Caco-2 (cell line): ENCODE results near the gene CISH. TPM values are rescaled to one million over a fixed set of nuclear protein-coding genes. Genes with fewer than 3 reads are reported as not detected.

ENCODE experiments used
- Bru-seq: library from RNA; stranded (reverse); fragments of 400-500 nt; gene quantifications from one replicate; lab custom pipeline; 2021; lab: Mats Ljungman, UMichigan
- BruChase-seq, 2 experiments: library from RNA; stranded (reverse); fragments of 400-500 nt; gene quantifications; one replicate each; lab custom pipeline; 2021; lab: Mats Ljungman, UMichigan
- BruUV-seq: library from RNA; stranded (reverse); fragments of 400-500 nt; replicated peaks from 2 replicates; lab custom pipeline; 2021; lab: Mats Ljungman, UMichigan
- CTCF ChIA-PET: fragments of 300-600 bp; sonication (Branson Sonifier 250); formaldehyde crosslinking; loops from one replicate; lab custom pipeline; 2022; ENCODE audit warnings: antibody characterized with exemption; lab: Charles Lee
- POLR2A ChIA-PET: fragments of 300-600 bp; sonication (Branson Sonifier 250); formaldehyde crosslinking; loops from one replicate; lab custom pipeline; 2022; ENCODE audit warnings: antibody characterized with exemption; lab: Charles Lee
- DNase-seq, 2 experiments: peaks; one replicate each; pipeline versions ENCODE4 v3.0.0 to v3.0.0-alpha.2; 2020 to 2022
- H3K27me3 ChIP-seq: replicated peaks from 2 replicates; pipeline ENCODE4 v1.6.0; 2011; ENCODE audit warnings: low read length; ENCODE audit not compliant: control insufficient read depth, insufficient read depth
- H3K36me3 ChIP-seq: 2 replicates; pipeline ENCODE4 v1.5.1; 2011; ENCODE audit warnings: low read length; ENCODE audit not compliant: control insufficient read depth, insufficient read depth
- H3K4me1 ChIP-seq: fragments of 250-450 bp; sonication (Bioruptor Pico); 2 replicates; pipeline ENCODE4 v1.5.1; 2020; ENCODE audit warnings: mild to moderate bottlenecking
- H3K4me3 ChIP-seq: 2 replicates; pipeline ENCODE4 v1.5.1; 2011; ENCODE audit warnings: low read depth, mild to moderate bottlenecking, control low read depth, low read length
- H3K9me3 ChIP-seq: fragments of 250-450 bp; sonication (Bioruptor Pico); 2 replicates; pipeline ENCODE4 v1.5.1; 2020; ENCODE audit warnings: mild to moderate bottlenecking, moderate library complexity
- H3K27ac Mint-ChIP-seq: one replicate; pipeline ENCODE4 v1.8.0; 2022; ENCODE audit warnings: mixed read lengths; ENCODE audit not compliant: unreplicated experiment
- H3K27me3 Mint-ChIP-seq: one replicate; pipeline ENCODE4 v1.8.0; 2022; ENCODE audit warnings: mixed read lengths; ENCODE audit not compliant: insufficient read depth, unreplicated experiment
- H3K36me3 Mint-ChIP-seq: one replicate; pipeline ENCODE4 v1.8.0; 2022; ENCODE audit warnings: mild to moderate bottlenecking, mixed read lengths; ENCODE audit not compliant: insufficient read depth, unreplicated experiment
- H3K4me1 Mint-ChIP-seq: one replicate; pipeline ENCODE4 v1.8.0; 2022; ENCODE audit warnings: low read depth, mixed read lengths; ENCODE audit not compliant: unreplicated experiment
- H3K4me3 Mint-ChIP-seq: one replicate; pipeline ENCODE4 v1.8.0; 2022; ENCODE audit warnings: mild to moderate bottlenecking, moderate library complexity, mixed read lengths; ENCODE audit not compliant: unreplicated experiment
- H3K9me3 Mint-ChIP-seq: one replicate; pipeline ENCODE4 v1.8.0; 2022; ENCODE audit warnings: mixed read lengths; ENCODE audit not compliant: unreplicated experiment
- intact Hi-C: fragments of 100-400 bp; cut with micrococcal nuclease; formaldehyde crosslinking; loops from one replicate; pipeline ENCODE4 v1.10.0; 2022; ENCODE audit not compliant: unreplicated experiment
- long read RNA-seq: library from polyadenylated mRNA; stranded (forward); transcript quantifications from one replicate; pipeline ENCODE4 v2.0.0, GENCODE V29; 2022
- total RNA-seq: library from RNA; stranded (reverse); gene quantifications from 2 replicates; pipeline ENCODE4 v1.2.3, GENCODE V29; 2022
- TF ChIP-seq, protein P1 (sequence below), 2 experiments: fragments of 200-600 bp in 1 of 2; IDR thresholded peaks; 1 replicate in 1 of 2; 2 replicates in 1 of 2; pipeline versions ENCODE4 v1.5.1 to v1.8.0; 2011 to 2022; ENCODE audit warnings: antibody characterized with exemption in 1 of 2, control low read depth in 1 of 2, inconsistent platforms in 1 of 2, low read depth in 1 of 2, low read length in 1 of 2, mild to moderate bottlenecking in 1 of 2, moderate library complexity in 1 of 2; ENCODE audit not compliant: insufficient read depth in 1 of 2, severe bottlenecking in 1 of 2, unreplicated experiment in 1 of 2

CISH gene, protein sequence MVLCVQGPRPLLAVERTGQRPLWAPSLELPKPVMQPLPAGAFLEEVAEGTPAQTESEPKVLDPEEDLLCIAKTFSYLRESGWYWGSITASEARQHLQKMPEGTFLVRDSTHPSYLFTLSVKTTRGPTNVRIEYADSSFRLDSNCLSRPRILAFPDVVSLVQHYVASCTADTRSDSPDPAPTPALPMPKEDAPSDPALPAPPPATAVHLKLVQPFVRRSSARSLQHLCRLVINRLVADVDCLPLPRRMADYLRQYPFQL
- 2.9 and 3.4 TPM in 2 replicates for total RNA-seq
- percentile 47 among the genes with signal in this experiment for Bru-seq, nascent RNA
- BruChase-seq, experiment 1, labeled RNA remaining after a 2-hour chase = percentile 45 among the genes with signal in this experiment
- percentile 35 among the genes with signal in this experiment for BruChase-seq, experiment 2, labeled RNA remaining after a 6-hour chase
- long read RNA-seq, partial matches to known transcripts = 1 of 5 reads
- long read RNA-seq, other reads (novel, unspliced or antisense) = 0 of 5 reads

DNA sequence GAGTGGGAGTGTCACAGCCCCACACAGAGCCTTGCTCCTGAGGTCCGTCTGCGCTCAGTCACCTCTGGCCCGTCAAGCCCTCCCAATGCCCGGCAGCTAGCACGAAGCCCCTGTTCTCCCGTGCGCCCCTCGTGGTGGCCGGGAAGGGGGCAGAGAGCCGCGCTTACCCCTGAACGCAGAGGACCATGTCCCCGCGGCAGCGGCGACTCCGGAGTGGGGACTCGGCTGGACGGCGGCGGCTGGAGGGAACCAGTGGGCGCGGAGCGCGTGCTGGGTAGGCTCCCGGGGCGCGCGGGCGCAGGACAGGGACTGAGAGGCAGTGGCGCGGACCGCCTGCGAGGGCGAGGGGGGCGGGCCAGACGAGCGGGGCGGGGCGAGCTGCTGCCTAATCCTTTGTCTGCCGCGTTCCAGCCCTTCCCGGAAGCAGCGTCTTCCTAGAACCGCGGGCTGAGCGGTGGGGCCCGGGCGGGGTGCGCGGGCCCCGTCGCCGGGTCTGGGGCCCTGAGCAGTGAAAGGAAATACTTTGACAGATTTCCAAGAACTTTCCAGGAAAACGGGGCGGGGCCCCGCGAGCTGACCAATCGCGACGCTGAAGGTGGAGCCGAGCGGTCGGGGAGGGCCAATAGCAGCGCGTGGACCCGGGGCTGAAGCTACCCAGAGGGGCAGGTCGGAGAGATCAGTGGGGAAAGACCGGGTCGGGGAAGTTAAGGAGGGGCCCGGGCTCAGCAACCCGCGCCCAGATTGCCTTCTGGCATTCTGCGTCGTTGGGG lies at the start of gene CISH:
Gene CISH, minus strand, starts transcription at position 311 of the 770 bp plus-strand sequence. Its CDS starts 124 bp downstream, at position 187.
- Histone ChIP-seq H3K36me3 (no peaks in the 10 kb centered on the region), H3K9me3 (no peaks in the 10 kb centered on the region), H3K4me1 (peaks cover 11% of the 10 kb centered on the region), H3K4me3 (peak within 1 kb of the TSS; percentile 74), H3K27me3 (no peaks in the 10 kb centered on the region)
- no TSS peak for BruUV-seq
- POLR2A ChIA-PET = interaction anchor here (1.0 to 1.6 kb wide), 3 partner anchors 10 to 274 kb away, joined by 5 to 21 read pairs (median 14); partner anchors contain the start of gene HEMK1
- peak; percentile 96 to 97 for DNase-seq
- H3K36me3 Mint-ChIP-seq = peaks cover 18% of the 10 kb centered on the region
- intact Hi-C loops = loop anchor here (5.0 kb wide), 1 partner anchor 259 kb away; the partner anchor contains the start of genes CYB561D2 and NPRL2
- TF ChIP-seq, protein P1, sequence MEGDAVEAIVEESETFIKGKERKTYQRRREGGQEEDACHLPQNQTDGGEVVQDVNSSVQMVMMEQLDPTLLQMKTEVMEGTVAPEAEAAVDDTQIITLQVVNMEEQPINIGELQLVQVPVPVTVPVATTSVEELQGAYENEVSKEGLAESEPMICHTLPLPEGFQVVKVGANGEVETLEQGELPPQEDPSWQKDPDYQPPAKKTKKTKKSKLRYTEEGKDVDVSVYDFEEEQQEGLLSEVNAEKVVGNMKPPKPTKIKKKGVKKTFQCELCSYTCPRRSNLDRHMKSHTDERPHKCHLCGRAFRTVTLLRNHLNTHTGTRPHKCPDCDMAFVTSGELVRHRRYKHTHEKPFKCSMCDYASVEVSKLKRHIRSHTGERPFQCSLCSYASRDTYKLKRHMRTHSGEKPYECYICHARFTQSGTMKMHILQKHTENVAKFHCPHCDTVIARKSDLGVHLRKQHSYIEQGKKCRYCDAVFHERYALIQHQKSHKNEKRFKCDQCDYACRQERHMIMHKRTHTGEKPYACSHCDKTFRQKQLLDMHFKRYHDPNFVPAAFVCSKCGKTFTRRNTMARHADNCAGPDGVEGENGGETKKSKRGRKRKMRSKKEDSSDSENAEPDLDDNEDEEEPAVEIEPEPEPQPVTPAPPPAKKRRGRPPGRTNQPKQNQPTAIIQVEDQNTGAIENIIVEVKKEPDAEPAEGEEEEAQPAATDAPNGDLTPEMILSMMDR (IDR thresholded peaks at IDR 0.05; ENCODE audit: insufficient read depth in 1 of 2, low read depth in 1 of 2, low read length in 1 of 2, severe bottlenecking in 1 of 2, unreplicated experiment in 1 of 2) = peak; percentile 27 to 55
- CTCF ChIA-PET = interaction anchor here (0.6 to 2.1 kb wide), 12 partner anchors 10 to 888 kb away, joined by 3 to 27 read pairs (median 6); partner anchors contain the start of genes DCAF1 and HEMK1
- peak within 1 kb of the TSS; percentile 83 for H3K4me3 Mint-ChIP-seq
- H3K27me3 Mint-ChIP-seq = peaks cover 4% of the 10 kb centered on the region
- no peaks in the 10 kb centered on the region for H3K9me3 Mint-ChIP-seq
- peak within 1 kb of the TSS; percentile 81 for H3K27ac Mint-ChIP-seq
- H3K4me1 Mint-ChIP-seq = peaks cover 23% of the 10 kb centered on the region

DNA sequence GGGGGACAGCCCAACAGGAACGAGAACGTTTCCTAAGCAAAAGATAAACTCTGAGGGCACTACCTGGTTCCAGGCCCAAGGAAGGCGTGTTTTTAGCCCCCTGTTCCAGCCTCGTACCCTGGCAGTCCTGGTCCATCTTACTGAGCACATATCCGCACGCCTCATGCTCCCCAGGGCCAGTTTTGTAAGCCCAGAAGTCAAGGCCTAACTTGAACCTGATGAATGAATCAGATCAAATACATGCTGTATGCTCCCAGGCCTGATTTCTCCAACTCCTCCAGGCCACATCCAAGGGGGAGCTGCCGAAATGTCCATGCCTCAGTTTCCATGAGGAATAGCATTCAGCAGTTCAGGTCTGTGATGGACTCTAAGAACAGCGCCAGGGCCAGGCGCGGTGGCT lies 48.8 kb upstream of the CISH start:
- Mint-ChIP-seq H3K36me3 (no peaks in the 10 kb centered on the region), H3K27ac (no peak overlapping the region), H3K4me1 (no peaks in the 10 kb centered on the region), H3K27me3 (peaks cover 8% of the 10 kb centered on the region), H3K9me3 (no peaks in the 10 kb centered on the region), H3K4me3 (no peak overlapping the region)
- POLR2A ChIA-PET = no interaction called here
- DNase-seq = no peak
- Histone ChIP-seq H3K4me1 (no peaks in the 10 kb centered on the region), H3K27me3 (no peaks in the 10 kb centered on the region), H3K36me3 (no peaks in the 10 kb centered on the region), H3K9me3 (no peaks in the 10 kb centered on the region), H3K4me3 (no peak overlapping the region)
- TF ChIP-seq, protein P1 (IDR thresholded peaks at IDR 0.05; ENCODE audit: insufficient read depth in 1 of 2, low read depth in 1 of 2, low read length in 1 of 2, severe bottlenecking in 1 of 2, unreplicated experiment in 1 of 2) = no peak
- BruUV-seq = no TSS peak
- CTCF ChIA-PET = no interaction called here
- intact Hi-C loops = no loop called here

DNA sequence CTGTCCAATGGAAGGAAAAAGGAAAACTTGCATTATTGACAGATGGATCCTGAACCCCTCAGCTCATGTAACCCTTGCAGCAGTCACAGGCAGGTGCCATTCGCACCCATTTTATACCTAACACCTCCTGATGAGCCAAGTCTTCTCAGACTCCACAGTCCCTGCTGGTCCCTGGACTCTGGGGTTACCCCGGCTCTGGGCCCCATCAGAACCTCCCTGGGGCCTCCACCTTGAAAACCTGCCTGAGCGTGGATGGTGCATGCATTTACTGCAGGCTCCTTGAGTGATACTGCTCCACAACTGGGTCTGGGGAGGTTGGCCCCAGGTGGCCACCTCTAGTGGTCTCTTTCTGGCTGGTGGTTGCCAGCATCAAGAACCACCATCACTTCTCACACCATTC lies 47.3 kb upstream of the CISH start:
- no peak for DNase-seq
- TF ChIP-seq, protein P1 (IDR thresholded peaks at IDR 0.05; ENCODE audit: insufficient read depth in 1 of 2, low read depth in 1 of 2, low read length in 1 of 2, severe bottlenecking in 1 of 2, unreplicated experiment in 1 of 2) = no peak
- no peak overlapping the region for H3K4me3 Mint-ChIP-seq
- no peak overlapping the region for H3K27ac Mint-ChIP-seq
- no peaks in the 10 kb centered on the region for H3K27me3 ChIP-seq
- peaks cover 3% of the 10 kb centered on the region for H3K27me3 Mint-ChIP-seq
- BruUV-seq = no TSS peak
- POLR2A ChIA-PET = no interaction called here
- H3K9me3 ChIP-seq = no peaks in the 10 kb centered on the region
- no peaks in the 10 kb centered on the region for H3K9me3 Mint-ChIP-seq
- intact Hi-C loops = no loop called here
- CTCF ChIA-PET = no interaction called here
- H3K4me1 ChIP-seq = no peaks in the 10 kb centered on the region
- no peaks in the 10 kb centered on the region for H3K4me1 Mint-ChIP-seq
- H3K36me3 ChIP-seq = no peaks in the 10 kb centered on the region
- no peaks in the 10 kb centered on the region for H3K36me3 Mint-ChIP-seq
- H3K4me3 ChIP-seq = no peak overlapping the region
